GM18519 (cell line): ENCODE results near the gene PNN.
"Not testable (repeated sequence)": the region's sequence is repeated elsewhere in the genome, so short reads cannot be mapped to it uniquely, and the experiment has no call there.

Experiments
- ATAC-seq: cut with Tn5 transposase; IDR thresholded peaks from one replicate; pipeline ENCODE4 v1.9.1; 2021; ENCODE audit warnings: mild to moderate bottlenecking, moderate library complexity; ENCODE audit not compliant: unreplicated experiment, low FRiP score

The PNN gene

GRCh38 chr14:39180553-39180952 lies 5.5 kb downstream of the PNN start:
- ATAC-seq = no peak

GRCh38 chr14:39181026-39181692 lies 6.1 kb downstream of the PNN start:
- ATAC-seq = no peak

- no peak for ATAC-seq
Observed at GRCh38 chr14:39181693-39182047, 6.6 kb downstream of the PNN start.

GRCh38 chr14:39182770-39183684 lies 8.0 kb downstream of the PNN start:
- ATAC-seq = no peak

GRCh38 chr14:39183685-39184003 lies 8.6 kb downstream of the PNN start:
- ATAC-seq = not testable (repeated sequence)

- no peak for ATAC-seq
Observed at GRCh38 chr14:39184628-39185255, 9.7 kb downstream of the PNN start.

- ATAC-seq = no peak
Observed at GRCh38 chr14:39185256-39186049, 10.4 kb downstream of the PNN start.

GRCh38 chr14:39186941-39187525 lies 12.0 kb downstream of the PNN start:
- no peak for ATAC-seq

GRCh38 chr14:39203659-39204606 lies 28.9 kb downstream of the PNN start:
- ATAC-seq = no peak

GRCh38 chr14:39207430-39207829 lies 32.4 kb downstream of the PNN start:
- ATAC-seq = not testable (repeated sequence)

GRCh38 chr14:39211109-39211741 lies 36.2 kb downstream of the PNN start:
- no peak for ATAC-seq

GRCh38 chr14:39212034-39212433 lies 37.0 kb downstream of the PNN start:
- no peak for ATAC-seq

- no peak for ATAC-seq
Observed at GRCh38 chr14:39212693-39213092, 37.6 kb downstream of the PNN start.

GRCh38 chr14:39217214-39217879 lies 42.3 kb downstream of the PNN start:
- ATAC-seq = no peak

GRCh38 chr14:39218171-39218769 lies 43.2 kb downstream of the PNN start:
- ATAC-seq = no peak

- no peak for ATAC-seq
Observed at GRCh38 chr14:39219075-39219499, 44.0 kb downstream of the PNN start.

- not testable (repeated sequence) for ATAC-seq
Observed at GRCh38 chr14:39220473-39220872, 45.4 kb downstream of the PNN start.

GRCh38 chr14:39228044-39228443 lies 53.0 kb downstream of the PNN start:
- ATAC-seq = no peak
